Caco-2 (cell line): ENCODE data around the gene ACACA. TPM values are rescaled to one million over a fixed set of nuclear protein-coding genes. Genes with fewer than 3 reads are reported as not detected.

ENCODE experiments used
- BruUV-seq: library from RNA; stranded (reverse); fragments of 400-500 nt; replicated peaks from 2 replicates; lab custom pipeline; 2021; lab: Mats Ljungman, UMichigan
- CTCF ChIA-PET: fragments of 300-600 bp; sonication (Branson Sonifier 250); formaldehyde crosslinking; loops from one replicate; lab custom pipeline; 2022; ENCODE audit warnings: antibody characterized with exemption; lab: Charles Lee
- POLR2A ChIA-PET: fragments of 300-600 bp; sonication (Branson Sonifier 250); formaldehyde crosslinking; loops from one replicate; lab custom pipeline; 2022; ENCODE audit warnings: antibody characterized with exemption; lab: Charles Lee
- DNase-seq, 2 experiments: peaks; one replicate each; pipeline versions ENCODE4 v3.0.0 to v3.0.0-alpha.2; 2020 to 2022
- H3K27me3 ChIP-seq: replicated peaks from 2 replicates; pipeline ENCODE4 v1.6.0; 2011; ENCODE audit warnings: low read length; ENCODE audit not compliant: control insufficient read depth, insufficient read depth
- H3K36me3 ChIP-seq: 2 replicates; pipeline ENCODE4 v1.5.1; 2011; ENCODE audit warnings: low read length; ENCODE audit not compliant: control insufficient read depth, insufficient read depth
- H3K4me1 ChIP-seq: fragments of 250-450 bp; sonication (Bioruptor Pico); 2 replicates; pipeline ENCODE4 v1.5.1; 2020; ENCODE audit warnings: mild to moderate bottlenecking
- H3K4me3 ChIP-seq: 2 replicates; pipeline ENCODE4 v1.5.1; 2011; ENCODE audit warnings: low read depth, mild to moderate bottlenecking, control low read depth, low read length
- H3K9me3 ChIP-seq: fragments of 250-450 bp; sonication (Bioruptor Pico); 2 replicates; pipeline ENCODE4 v1.5.1; 2020; ENCODE audit warnings: mild to moderate bottlenecking, moderate library complexity
- H3K27ac Mint-ChIP-seq: one replicate; pipeline ENCODE4 v1.8.0; 2022; ENCODE audit warnings: mixed read lengths; ENCODE audit not compliant: unreplicated experiment
- H3K27me3 Mint-ChIP-seq: one replicate; pipeline ENCODE4 v1.8.0; 2022; ENCODE audit warnings: mixed read lengths; ENCODE audit not compliant: insufficient read depth, unreplicated experiment
- H3K36me3 Mint-ChIP-seq: one replicate; pipeline ENCODE4 v1.8.0; 2022; ENCODE audit warnings: mild to moderate bottlenecking, mixed read lengths; ENCODE audit not compliant: insufficient read depth, unreplicated experiment
- H3K4me1 Mint-ChIP-seq: one replicate; pipeline ENCODE4 v1.8.0; 2022; ENCODE audit warnings: low read depth, mixed read lengths; ENCODE audit not compliant: unreplicated experiment
- H3K4me3 Mint-ChIP-seq: one replicate; pipeline ENCODE4 v1.8.0; 2022; ENCODE audit warnings: mild to moderate bottlenecking, moderate library complexity, mixed read lengths; ENCODE audit not compliant: unreplicated experiment
- H3K9me3 Mint-ChIP-seq: one replicate; pipeline ENCODE4 v1.8.0; 2022; ENCODE audit warnings: mixed read lengths; ENCODE audit not compliant: unreplicated experiment
- CTCF ChIP-seq, 2 experiments: fragments of 200-600 bp in 1 of 2; IDR thresholded peaks; 1 replicate in 1 of 2; 2 replicates in 1 of 2; pipeline versions ENCODE4 v1.5.1 to v1.8.0; 2011 to 2022; ENCODE audit warnings: antibody characterized with exemption in 1 of 2, control low read depth in 1 of 2, inconsistent platforms in 1 of 2, low read depth in 1 of 2, low read length in 1 of 2, mild to moderate bottlenecking in 1 of 2, moderate library complexity in 1 of 2; ENCODE audit not compliant: insufficient read depth in 1 of 2, severe bottlenecking in 1 of 2, unreplicated experiment in 1 of 2
- intact Hi-C: fragments of 100-400 bp; cut with micrococcal nuclease; formaldehyde crosslinking; loops from one replicate; pipeline ENCODE4 v1.10.0; 2022; ENCODE audit not compliant: unreplicated experiment
- total RNA-seq: library from RNA; stranded (reverse); gene quantifications from 2 replicates; pipeline ENCODE4 v1.2.3, GENCODE V29; 2022

The ACACA gene
- total RNA-seq, 1 experiment from 2014 or later: 108 TPM

DNA sequence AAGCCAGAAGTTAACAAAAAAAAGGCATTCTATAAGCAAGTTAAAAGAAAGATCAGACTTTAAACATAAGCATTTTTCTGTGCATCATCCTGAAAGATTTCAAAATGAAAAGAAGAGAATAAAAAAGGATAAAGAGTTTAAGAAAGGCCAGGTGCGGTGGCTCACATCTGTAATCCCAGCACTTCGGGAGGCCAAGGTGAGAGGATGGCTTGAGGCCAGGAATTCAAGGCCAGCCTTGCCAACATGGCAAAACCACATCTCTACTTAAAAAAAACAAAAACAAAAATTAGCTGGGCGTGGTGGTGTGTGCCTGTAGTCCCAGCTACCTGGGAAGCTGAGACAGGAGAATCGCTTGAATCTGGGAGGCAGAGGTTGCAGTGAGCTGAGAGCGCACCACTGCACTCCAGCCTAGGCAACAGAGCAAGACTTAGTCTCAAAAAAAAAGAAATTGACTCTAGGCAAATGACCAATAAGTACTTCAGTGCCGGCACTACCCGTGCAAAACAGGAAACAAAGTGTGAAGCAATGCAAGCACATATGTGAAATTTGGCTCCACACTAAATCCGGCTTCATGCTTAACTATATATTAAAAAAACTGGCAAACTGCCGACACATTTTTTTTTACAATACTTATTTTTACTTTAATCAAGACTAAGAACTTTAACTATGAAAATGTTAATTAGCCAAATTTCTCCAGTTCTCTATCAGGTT, 114.1 kb downstream of the ACACA start:
- ChIA-PET CTCF (no interaction called here), POLR2A (interaction anchor here (0.6 kb wide), 1 partner anchor 67 kb away, joined by 5 read pairs; no protein-coding TSS in a partner anchor)
- Histone ChIP-seq H3K27me3 (no peaks in the 10 kb centered on the region), H3K4me1 (no peaks in the 10 kb centered on the region), H3K4me3 (no peak overlapping the region), H3K36me3 (no peaks in the 10 kb centered on the region), H3K9me3 (no peaks in the 10 kb centered on the region)
- no peak for TF ChIP-seq CTCF (IDR thresholded peaks at IDR 0.05; ENCODE audit: insufficient read depth in 1 of 2, low read depth in 1 of 2, low read length in 1 of 2, severe bottlenecking in 1 of 2, unreplicated experiment in 1 of 2)
- intact Hi-C loops: no loop called here
- Mint-ChIP-seq H3K9me3 (no peaks in the 10 kb centered on the region), H3K4me3 (no peak overlapping the region), H3K27me3 (no peaks in the 10 kb centered on the region), H3K27ac (no peak overlapping the region), H3K36me3 (peaks cover 11% of the 10 kb centered on the region), H3K4me1 (no peaks in the 10 kb centered on the region)
- BruUV-seq: no TSS peak
- no peak for DNase-seq

GRCh38 chr17:37291351-37291750, 115.3 kb downstream of the ACACA start:
- no peaks in the 10 kb centered on the region for H3K27me3 ChIP-seq
- H3K9me3 ChIP-seq: no peaks in the 10 kb centered on the region
- BruUV-seq: no TSS peak
- TF ChIP-seq CTCF (IDR thresholded peaks at IDR 0.05; ENCODE audit: insufficient read depth in 1 of 2, low read depth in 1 of 2, low read length in 1 of 2, severe bottlenecking in 1 of 2, unreplicated experiment in 1 of 2): no peak
- no peak overlapping the region for H3K4me3 ChIP-seq
- no peaks in the 10 kb centered on the region for H3K4me1 Mint-ChIP-seq
- CTCF ChIA-PET: interaction anchor here (0.7 kb wide), 1 partner anchor 82 kb away, joined by 7 read pairs; no protein-coding TSS in a partner anchor
- no peak overlapping the region for H3K4me3 Mint-ChIP-seq
- peaks cover 11% of the 10 kb centered on the region for H3K36me3 Mint-ChIP-seq
- POLR2A ChIA-PET: no interaction called here
- intact Hi-C loops: no loop called here
- H3K27ac Mint-ChIP-seq: no peak overlapping the region
- no peak for DNase-seq
- no peaks in the 10 kb centered on the region for H3K9me3 Mint-ChIP-seq
- H3K4me1 ChIP-seq: no peaks in the 10 kb centered on the region
- no peaks in the 10 kb centered on the region for H3K36me3 ChIP-seq
- no peaks in the 10 kb centered on the region for H3K27me3 Mint-ChIP-seq

DNA sequence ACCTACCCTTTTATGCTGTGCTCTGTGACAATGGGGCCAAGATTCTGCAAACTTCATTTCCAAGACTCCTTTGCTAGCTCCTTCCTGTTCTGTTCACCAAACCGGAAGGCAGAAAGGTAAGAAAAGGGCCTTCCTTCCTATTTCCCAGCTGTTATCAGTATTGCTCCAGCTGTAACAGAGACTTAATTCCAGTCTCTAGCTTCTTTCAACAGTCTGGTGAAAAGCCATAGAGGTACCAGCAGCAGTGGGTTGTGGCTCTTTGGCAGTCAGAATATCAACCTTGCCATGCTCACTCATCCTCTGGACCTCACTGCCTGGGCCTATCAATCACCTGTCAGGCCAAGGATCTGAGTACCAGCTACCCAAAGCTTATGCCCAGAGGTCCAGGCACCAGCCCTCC, 120.2 kb downstream of the ACACA start:
- no peak overlapping the region for H3K4me3 Mint-ChIP-seq

More for the DNA sequence above, 120.2 kb downstream of the ACACA start:
- no TSS peak for BruUV-seq
- Histone ChIP-seq H3K4me3 (no peak overlapping the region), H3K4me1 (no peaks in the 10 kb centered on the region), H3K36me3 (no peaks in the 10 kb centered on the region; the same call in 1 of the 2 replicates), H3K27me3 (no peaks in the 10 kb centered on the region), H3K9me3 (no peaks in the 10 kb centered on the region)
- no peaks in the 10 kb centered on the region for H3K4me1 Mint-ChIP-seq
- H3K36me3 Mint-ChIP-seq: peaks cover 21% of the 10 kb centered on the region
- intact Hi-C loops: no loop called here
- H3K27ac Mint-ChIP-seq: no peak overlapping the region
- TF ChIP-seq CTCF (IDR thresholded peaks at IDR 0.05; ENCODE audit: insufficient read depth in 1 of 2, low read depth in 1 of 2, low read length in 1 of 2, severe bottlenecking in 1 of 2, unreplicated experiment in 1 of 2): no peak
- CTCF ChIA-PET: interaction anchor here (0.6 to 1.1 kb wide), 2 partner anchors 84 to 87 kb away, joined by 3 to 4 read pairs; no protein-coding TSS in a partner anchor
- no peaks in the 10 kb centered on the region for H3K27me3 Mint-ChIP-seq
- no peaks in the 10 kb centered on the region for H3K9me3 Mint-ChIP-seq
- DNase-seq: no peak
- POLR2A ChIA-PET: no interaction called here
